HG03139 (cell line): ENCODE measurements around the gene ASTN2.

ENCODE experiments used
- ATAC-seq: cut with Tn5 transposase; IDR thresholded peaks from one replicate; pipeline ENCODE4 v1.9.1; 2021; ENCODE audit not compliant: unreplicated experiment

Gene ASTN2

GRCh38 chr9:116499986-116500871 lies 914.6 kb downstream of the ASTN2 start:
- no peak for ATAC-seq

GRCh38 chr9:116499434-116499833 lies 915.4 kb downstream of the ASTN2 start:
- ATAC-seq = no peak

GRCh38 chr9:116497095-116497890 lies 917.6 kb downstream of the ASTN2 start:
- ATAC-seq = no peak

- no peak for ATAC-seq
Measured at GRCh38 chr9:116496167-116496566, 918.7 kb downstream of the ASTN2 start.

GRCh38 chr9:116495725-116496124 lies 919.1 kb downstream of the ASTN2 start:
- no peak for ATAC-seq

- no peak for ATAC-seq
Measured at GRCh38 chr9:116494815-116495634, 919.8 kb downstream of the ASTN2 start.

- ATAC-seq = no peak
Measured at GRCh38 chr9:116493183-116493860, 921.5 kb downstream of the ASTN2 start.

- no peak for ATAC-seq
Measured at GRCh38 chr9:116491659-116492058, 923.2 kb downstream of the ASTN2 start.

- ATAC-seq = no peak
Measured at GRCh38 chr9:116491219-116491618, 923.6 kb downstream of the ASTN2 start.

GRCh38 chr9:116490321-116490720 lies 924.5 kb downstream of the ASTN2 start:
- no peak for ATAC-seq

- ATAC-seq = no peak
Measured at GRCh38 chr9:116488373-116488772, 926.5 kb downstream of the ASTN2 start.

GRCh38 chr9:116484492-116485061 lies 930.3 kb downstream of the ASTN2 start:
- no peak for ATAC-seq

GRCh38 chr9:116483622-116484491 lies 931.0 kb downstream of the ASTN2 start:
- ATAC-seq = no peak

GRCh38 chr9:116482740-116483139 lies 932.1 kb downstream of the ASTN2 start:
- ATAC-seq = no peak

GRCh38 chr9:116480700-116481099 lies 934.2 kb downstream of the ASTN2 start:
- ATAC-seq = no peak

- ATAC-seq = no peak
Measured at GRCh38 chr9:116479967-116480366, 934.9 kb downstream of the ASTN2 start.

GRCh38 chr9:116479056-116479544 lies 935.8 kb downstream of the ASTN2 start:
- no peak for ATAC-seq

GRCh38 chr9:116477584-116478141 lies 937.2 kb downstream of the ASTN2 start:
- ATAC-seq = no peak

- ATAC-seq = no peak
Measured at GRCh38 chr9:116476935-116477381, 937.9 kb downstream of the ASTN2 start.
